GM12878 (cell line): ENCODE results near the gene E2F1. TPM values are rescaled to one million over a fixed set of nuclear protein-coding genes. Genes with fewer than 3 reads are reported as not detected.

ENCODE experiments used
- CEBPZ ChIP-seq: fragments of 150-350 bp; IDR thresholded peaks from 2 replicates; pipeline ENCODE4 v1.6.1; 2016; ENCODE audit warnings: low read depth, low read length
- IRF4 ChIP-seq: IDR thresholded peaks from 2 replicates; pipeline ENCODE4 v1.6.1; 2011; ENCODE audit warnings: low read depth, low read length
- IRF5 ChIP-seq: fragments of 450-650 bp; IDR thresholded peaks from 2 replicates; pipeline ENCODE4 v1.6.1; 2017; ENCODE audit warnings: borderline replicate concordance
- MLLT1 ChIP-seq: fragments of 450-650 bp; IDR thresholded peaks from 2 replicates; pipeline ENCODE4 v1.6.1; 2016; ENCODE audit warnings: mild to moderate bottlenecking
- PAX5 ChIP-seq: IDR thresholded peaks from 2 replicates; pipeline ENCODE4 v1.6.1; 2011; ENCODE audit warnings: low read depth, low read length, borderline replicate concordance
- polyA plus RNA-seq, 11 experiments: library from polyadenylated mRNA; depleted of rRNA in 4 of 11; unstranded in 6 of 11; stranded (reverse) in 5 of 11; fragments of >200 nt; fragmentation: Nextera tagmentation in 4 of 11; fragmentation: Illumina TruSeq in 1 of 11; extraction: Ambion mirVana in 4 of 11; extraction: Trizol in 1 of 11; gene quantifications; 1 replicate in 1 of 11; 2 replicates in 10 of 11; pipeline versions ENCODE4 v1.2.1 to v1.2.3, GENCODE V29; 2011 to 2016; ENCODE audit warnings: inconsistent platforms in 2 of 11, missing spikeins in 2 of 11, low read depth in 1 of 11
- total RNA-seq, 4 experiments: library from RNA; depleted of rRNA in 3 of 4; stranded (reverse); fragments of >200 nt in 3 of 4; fragmentation: Illumina TruSeq in 1 of 4; extraction: Trizol in 1 of 4; gene quantifications; 2 replicates each; pipeline versions ENCODE4 v1.2.1 to v1.2.3, GENCODE V29; 2013 to 2021

The E2F1 gene
- total and polyA plus RNA-seq, 10 of the 15 experiments (the other 5 are each of a cell fraction or from before 2014, with no cell fraction given) = 0.29 to 50.2 (median 19.7) TPM

- TF ChIP-seq MLLT1 = no peak
- no peak for TF ChIP-seq PAX5
- no peak for TF ChIP-seq IRF5
- TF ChIP-seq IRF4 = no peak
- TF ChIP-seq CEBPZ = no peak
Observed at GRCh38 chr20:33688938-33689424, 2.8 kb upstream of the E2F1 start (continued).
